CD4-positive, alpha-beta T cell (primary cell): Measurements from ENCODE around the gene TPK1. TPM values are rescaled to one million over a fixed set of nuclear protein-coding genes. Genes with fewer than 3 reads are reported as not detected.

ENCODE experiments used
- ATAC-seq: fragments of 200-7000 bp; cut with Tn5 transposase; one replicate; pipeline ENCODE4 v1.10.0; 2022; ENCODE audit warnings: mild to moderate bottlenecking; ENCODE audit not compliant: poor library complexity
- CTCF ChIA-PET: fragments of 350-600 bp; sonication (Branson Sonifier 250); formaldehyde crosslinking; loops from one replicate; lab custom pipeline; 2021; ENCODE audit warnings: antibody characterized with exemption, inconsistent platforms; lab: Charles Lee
- POLR2A ChIA-PET: fragments of 350-600 bp; sonication (Branson Sonifier 250); formaldehyde crosslinking; loops from one replicate; lab custom pipeline; 2021; ENCODE audit warnings: antibody characterized with exemption, inconsistent platforms; lab: Charles Lee
- DNase-seq, 14 experiments: peaks; one replicate each; pipeline ENCODE4 v3.0.0-alpha.2; 2013 to 2020; ENCODE audit warnings: mixed read lengths in 2 of 14
- H3K27ac ChIP-seq, 2 donors: one replicate each; pipeline versions ENCODE4 v1.5.1 to v1.7.0; 2013; ENCODE audit warnings: low read length in 2 of 2, low read depth in 1 of 2, mild to moderate bottlenecking in 1 of 2
- H3K27me3 ChIP-seq, 2 experiments: 1 replicate in 1 of 2; 2 replicates in 1 of 2; pipeline versions ENCODE4 v1.6.1 to v1.7.0; 2013; ENCODE audit warnings: low read length in 2 of 2, control low read depth in 1 of 2, mild to moderate bottlenecking in 1 of 2, moderate library complexity in 1 of 2; ENCODE audit not compliant: insufficient read depth in 2 of 2, control insufficient read depth in 1 of 2
- H3K36me3 ChIP-seq: one replicate; pipeline ENCODE4 v1.6.1; 2013; ENCODE audit warnings: low read length, control low read depth; ENCODE audit not compliant: insufficient read depth
- H3K4me1 ChIP-seq: one replicate; pipeline ENCODE4 v1.6.1; 2013; ENCODE audit warnings: low read length, control low read depth; ENCODE audit not compliant: insufficient read depth
- H3K4me3 ChIP-seq: one replicate; pipeline ENCODE4 v1.5.1; 2013; ENCODE audit warnings: mild to moderate bottlenecking, low read length, moderate library complexity
- H3K9me3 ChIP-seq, 2 experiments: 1 replicate in 1 of 2; 2 replicates in 1 of 2; pipeline versions ENCODE4 v1.6.1 to v1.7.0; 2013; ENCODE audit warnings: low read length in 2 of 2, mild to moderate bottlenecking in 2 of 2, control low read depth in 1 of 2, moderate library complexity in 1 of 2; ENCODE audit not compliant: control insufficient read depth in 1 of 2, insufficient read depth in 1 of 2
- H3K27ac Mint-ChIP-seq: one replicate; pipeline ENCODE4 v1.8.0; 2020; ENCODE audit warnings: mixed read lengths
- H3K27me3 Mint-ChIP-seq: one replicate; pipeline ENCODE4 v1.8.0; 2021; ENCODE audit warnings: mixed read lengths
- H3K36me3 Mint-ChIP-seq: one replicate; pipeline ENCODE4 v1.8.0; 2021; ENCODE audit warnings: low read depth, mixed read lengths
- H3K4me1 Mint-ChIP-seq: one replicate; pipeline ENCODE4 v1.8.0; 2021; ENCODE audit warnings: low read depth, mixed read lengths
- H3K4me3 Mint-ChIP-seq: one replicate; pipeline ENCODE4 v1.8.0; 2020; ENCODE audit warnings: mild to moderate bottlenecking, mixed read lengths
- H3K9me3 Mint-ChIP-seq: one replicate; pipeline ENCODE4 v1.8.0; 2020; ENCODE audit warnings: mixed read lengths
- intact Hi-C, 2 experiments: fragments of 100-400 bp; cut with DNase I in 1 of 2; cut with micrococcal nuclease in 1 of 2; formaldehyde crosslinking; loops; one replicate each; pipeline versions ENCODE4 v1.15.1 to v1.9.0; 2023 to 2025; cut with DNase I, micrococcal nuclease
- total RNA-seq, 174 experiments: library from RNA in 2 of 174; stranded (reverse) in 2 of 174; gene quantifications; one replicate each; pipeline ENCODE4 v1.2.3 and lab custom pipeline; 2021 to 2026
- TF ChIP-seq, protein P1 (sequence below): fragments of 200-600 bp; IDR thresholded peaks from one replicate; pipeline ENCODE4 v1.8.0; 2022; ENCODE audit warnings: antibody characterized with exemption, mild to moderate bottlenecking

TPK1 gene
- total RNA-seq, 2 experiments from 2014 or later: 17.1 to 17.8 TPM

DNA sequence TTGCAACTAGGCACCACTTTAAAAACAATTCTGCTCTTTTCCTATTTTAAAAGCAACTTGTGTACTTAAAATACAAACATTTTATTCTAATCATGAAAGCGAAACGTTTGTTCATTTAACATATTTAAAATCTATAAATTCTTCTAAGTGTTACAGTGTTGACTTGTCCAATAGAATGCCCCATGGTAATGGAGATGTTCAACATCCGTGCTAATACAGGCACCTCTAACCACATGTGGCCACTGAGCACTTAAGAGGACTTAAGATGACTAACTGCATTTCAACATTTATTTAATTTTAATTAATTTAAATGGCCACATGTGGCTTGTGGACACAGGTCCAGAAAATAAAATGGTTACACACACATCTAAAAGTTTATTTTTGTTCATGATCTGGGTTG lies 115.1 kb downstream of the TPK1 start:
- peaks cover 3% of the 10 kb centered on the region for H3K9me3 Mint-ChIP-seq
- ChIA-PET POLR2A (no interaction called here), CTCF (no interaction called here)
- H3K4me1 ChIP-seq: no peaks in the 10 kb centered on the region
- intact Hi-C loops: no loop called here
- H3K36me3 Mint-ChIP-seq: peaks cover 32% of the 10 kb centered on the region
- no peak overlapping the region for H3K4me3 Mint-ChIP-seq
- TF ChIP-seq, protein P1, sequence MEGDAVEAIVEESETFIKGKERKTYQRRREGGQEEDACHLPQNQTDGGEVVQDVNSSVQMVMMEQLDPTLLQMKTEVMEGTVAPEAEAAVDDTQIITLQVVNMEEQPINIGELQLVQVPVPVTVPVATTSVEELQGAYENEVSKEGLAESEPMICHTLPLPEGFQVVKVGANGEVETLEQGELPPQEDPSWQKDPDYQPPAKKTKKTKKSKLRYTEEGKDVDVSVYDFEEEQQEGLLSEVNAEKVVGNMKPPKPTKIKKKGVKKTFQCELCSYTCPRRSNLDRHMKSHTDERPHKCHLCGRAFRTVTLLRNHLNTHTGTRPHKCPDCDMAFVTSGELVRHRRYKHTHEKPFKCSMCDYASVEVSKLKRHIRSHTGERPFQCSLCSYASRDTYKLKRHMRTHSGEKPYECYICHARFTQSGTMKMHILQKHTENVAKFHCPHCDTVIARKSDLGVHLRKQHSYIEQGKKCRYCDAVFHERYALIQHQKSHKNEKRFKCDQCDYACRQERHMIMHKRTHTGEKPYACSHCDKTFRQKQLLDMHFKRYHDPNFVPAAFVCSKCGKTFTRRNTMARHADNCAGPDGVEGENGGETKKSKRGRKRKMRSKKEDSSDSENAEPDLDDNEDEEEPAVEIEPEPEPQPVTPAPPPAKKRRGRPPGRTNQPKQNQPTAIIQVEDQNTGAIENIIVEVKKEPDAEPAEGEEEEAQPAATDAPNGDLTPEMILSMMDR: no peak
- no peaks in the 10 kb centered on the region for H3K4me1 Mint-ChIP-seq
- no peaks in the 10 kb centered on the region for H3K27me3 Mint-ChIP-seq
- H3K36me3 ChIP-seq: no peaks in the 10 kb centered on the region
- H3K27ac Mint-ChIP-seq: no peak overlapping the region
- ATAC-seq (no peak), DNase-seq (no peak)
- peaks cover 0 to 7% of the 10 kb centered on the region in 2 experiments for H3K9me3 ChIP-seq
- no peak overlapping the region for H3K27ac ChIP-seq
- no peak overlapping the region for H3K4me3 ChIP-seq
- no peaks in the 10 kb centered on the region for H3K27me3 ChIP-seq

DNA sequence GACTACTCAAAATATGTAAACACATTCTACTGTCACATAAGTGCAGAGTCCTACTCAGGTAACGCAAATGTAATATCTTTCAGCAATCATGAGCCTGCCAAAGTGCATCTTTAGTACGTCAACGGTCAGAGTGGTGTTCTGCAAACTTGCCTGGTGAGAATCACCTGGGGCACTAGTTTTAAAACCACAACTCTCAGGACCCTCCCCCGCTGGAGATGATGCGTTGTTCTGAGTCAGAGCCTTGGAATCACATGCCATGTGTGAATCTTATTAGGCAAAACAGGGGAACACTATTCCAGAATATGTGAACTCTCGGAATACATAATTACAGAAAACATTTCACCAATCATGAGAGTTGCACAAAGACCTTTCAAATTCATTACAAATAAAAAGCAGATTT lies 115.7 kb downstream of the TPK1 start:
- ATAC-seq (no peak), DNase-seq (no peak)
- peaks cover 2% of the 10 kb centered on the region for H3K4me1 Mint-ChIP-seq
- intact Hi-C loops: no loop called here
- ChIA-PET CTCF (no interaction called here), POLR2A (no interaction called here)
- no peak overlapping the region for H3K27ac ChIP-seq
- peaks cover 3% of the 10 kb centered on the region for H3K9me3 Mint-ChIP-seq
- H3K9me3 ChIP-seq: peaks cover 0 to 7% of the 10 kb centered on the region in 2 experiments
- H3K36me3 ChIP-seq: no peaks in the 10 kb centered on the region
- H3K27ac Mint-ChIP-seq: no peak overlapping the region
- H3K27me3 Mint-ChIP-seq: no peaks in the 10 kb centered on the region
- H3K4me1 ChIP-seq: no peaks in the 10 kb centered on the region
- peaks cover 32% of the 10 kb centered on the region for H3K36me3 Mint-ChIP-seq
- no peak overlapping the region for H3K4me3 ChIP-seq
- TF ChIP-seq, protein P1: no peak
- no peak overlapping the region for H3K4me3 Mint-ChIP-seq
- no peaks in the 10 kb centered on the region for H3K27me3 ChIP-seq

DNA sequence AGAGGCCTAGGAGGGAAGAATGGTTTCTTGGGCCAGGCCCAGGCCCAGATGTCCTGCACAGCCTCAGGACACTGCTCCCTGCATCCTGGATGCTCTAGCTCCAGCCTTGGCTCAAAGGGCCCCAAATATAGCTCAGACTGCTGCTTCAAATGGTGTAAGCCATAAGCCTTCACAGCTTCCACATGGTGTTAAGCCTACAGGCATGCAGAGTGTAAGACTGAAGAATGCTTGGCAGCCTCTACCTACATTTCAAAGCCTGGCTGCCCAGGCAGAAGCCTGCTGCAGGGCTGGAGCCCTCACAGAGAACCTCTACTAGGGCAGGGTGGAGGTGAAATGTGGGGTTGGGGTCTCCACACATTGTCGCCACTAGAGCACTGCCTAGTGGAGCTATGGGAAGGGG lies 118.1 kb downstream of the TPK1 start:
- Mint-ChIP-seq H3K27me3 (no peaks in the 10 kb centered on the region), H3K4me1 (peaks cover 23% of the 10 kb centered on the region), H3K36me3 (peaks cover 32% of the 10 kb centered on the region), H3K27ac (no peak overlapping the region), H3K4me3 (no peak overlapping the region), H3K9me3 (peaks cover 3% of the 10 kb centered on the region)
- no peaks in the 10 kb centered on the region for H3K4me1 ChIP-seq
- no peak overlapping the region for H3K4me3 ChIP-seq
- no peak overlapping the region for H3K27ac ChIP-seq
- peaks cover 0 to 7% of the 10 kb centered on the region in 2 experiments for H3K9me3 ChIP-seq
- ATAC-seq: no peak
- intact Hi-C loops: no loop called here
- no peaks in the 10 kb centered on the region for H3K36me3 ChIP-seq
- no peak for DNase-seq
- CTCF ChIA-PET: no interaction called here
- TF ChIP-seq, protein P1: no peak
- POLR2A ChIA-PET: no interaction called here
- no peaks in the 10 kb centered on the region for H3K27me3 ChIP-seq
